Astrocyte (in vitro differentiated cells and primary cell): Measurements from ENCODE around the gene MGAT2. TPM values are rescaled to one million over a fixed set of nuclear protein-coding genes. Genes with fewer than 3 reads are reported as not detected.

Experiments
- DNase-seq: peaks from one replicate; pipeline ENCODE4 v3.0.0-alpha.2; 2010; ENCODE audit warnings: low read depth
- FAIRE-seq: peaks from 2 replicates; lab custom pipeline; 2011; peaks lifted over from hg19 to GRCh38; lab: Jason Lieb, UNC
- H2AFZ ChIP-seq: 2 replicates; pipeline ENCODE4 v1.6.0; 2012; ENCODE audit warnings: low read depth, low read length, inconsistent platforms
- H3K27ac ChIP-seq: 2 replicates; pipeline ENCODE4 v1.5.1; 2011; ENCODE audit warnings: low read depth, low read length, inconsistent platforms
- H3K27me3 ChIP-seq: 2 replicates; pipeline ENCODE4 v1.6.0; 2011; ENCODE audit warnings: low read length, inconsistent platforms; ENCODE audit not compliant: insufficient read depth
- H3K36me3 ChIP-seq: 2 replicates; pipeline ENCODE4 v1.5.1; 2011; ENCODE audit warnings: low read length, inconsistent platforms; ENCODE audit not compliant: insufficient read depth
- H3K4me1 ChIP-seq: 2 replicates; pipeline ENCODE4 v1.5.1; 2011; ENCODE audit warnings: low read length, inconsistent platforms; ENCODE audit not compliant: insufficient read depth
- H3K4me2 ChIP-seq: 2 replicates; pipeline ENCODE4 v1.6.0; 2012; ENCODE audit warnings: low read length, inconsistent platforms
- H3K4me3 ChIP-seq: 2 replicates; pipeline ENCODE4 v1.5.1; 2011; ENCODE audit warnings: low read depth, mild to moderate bottlenecking, low read length, inconsistent platforms; ENCODE audit not compliant: insufficient read depth
- H3K79me2 ChIP-seq: 2 replicates; pipeline ENCODE4 v1.6.0; 2012; ENCODE audit warnings: mild to moderate bottlenecking, low read length, inconsistent platforms; ENCODE audit not compliant: insufficient read depth
- H3K9ac ChIP-seq: 2 replicates; pipeline ENCODE4 v1.6.0; 2012; ENCODE audit warnings: mild to moderate bottlenecking, low read length, inconsistent platforms
- H3K9me3 ChIP-seq: 2 replicates; pipeline ENCODE4 v1.5.1; 2012; ENCODE audit warnings: low read depth, mild to moderate bottlenecking, low read length, inconsistent platforms; ENCODE audit not compliant: insufficient read depth
- H4K20me1 ChIP-seq: 2 replicates; pipeline ENCODE4 v1.6.0; 2012; ENCODE audit warnings: low read length, inconsistent platforms; ENCODE audit not compliant: insufficient read depth
- H3K27ac Mint-ChIP-seq: one replicate; pipeline ENCODE4 v1.8.0; 2021; ENCODE audit warnings: mild to moderate bottlenecking, mixed read lengths; ENCODE audit not compliant: unreplicated experiment
- H3K27me3 Mint-ChIP-seq: one replicate; pipeline ENCODE4 v1.8.0; 2021; ENCODE audit warnings: low read depth, mixed read lengths; ENCODE audit not compliant: unreplicated experiment
- H3K36me3 Mint-ChIP-seq: one replicate; pipeline ENCODE4 v1.8.0; 2021; ENCODE audit warnings: low read depth, mixed read lengths; ENCODE audit not compliant: unreplicated experiment
- H3K4me1 Mint-ChIP-seq: one replicate; pipeline ENCODE4 v1.8.0; 2021; ENCODE audit warnings: low read depth, mixed read lengths; ENCODE audit not compliant: unreplicated experiment
- H3K4me3 Mint-ChIP-seq: one replicate; pipeline ENCODE4 v1.8.0; 2021; ENCODE audit warnings: mild to moderate bottlenecking, moderate library complexity, mixed read lengths; ENCODE audit not compliant: unreplicated experiment
- H3K9me3 Mint-ChIP-seq: one replicate; pipeline ENCODE4 v1.8.0; 2021; ENCODE audit warnings: mild to moderate bottlenecking, mixed read lengths; ENCODE audit not compliant: unreplicated experiment
- EZH2 ChIP-seq: IDR thresholded peaks from 2 replicates; pipeline ENCODE4 v1.6.1; 2012; ENCODE audit warnings: mild to moderate bottlenecking, low read length, inconsistent platforms; ENCODE audit not compliant: insufficient read depth
- total RNA-seq: library from RNA; stranded (reverse); gene quantifications from 2 replicates; pipeline ENCODE4 v1.2.1, GENCODE V29; 2021
- TF ChIP-seq, protein P1 (sequence below): IDR thresholded peaks from 2 replicates; pipeline ENCODE4 v1.5.1; 2011; ENCODE audit warnings: low read depth, mild to moderate bottlenecking, inconsistent platforms, low read length, moderate library complexity; ENCODE audit not compliant: insufficient read depth

The MGAT2 gene
- total RNA-seq, 1 donor from 2014 or later = 56.0 TPM

DNA sequence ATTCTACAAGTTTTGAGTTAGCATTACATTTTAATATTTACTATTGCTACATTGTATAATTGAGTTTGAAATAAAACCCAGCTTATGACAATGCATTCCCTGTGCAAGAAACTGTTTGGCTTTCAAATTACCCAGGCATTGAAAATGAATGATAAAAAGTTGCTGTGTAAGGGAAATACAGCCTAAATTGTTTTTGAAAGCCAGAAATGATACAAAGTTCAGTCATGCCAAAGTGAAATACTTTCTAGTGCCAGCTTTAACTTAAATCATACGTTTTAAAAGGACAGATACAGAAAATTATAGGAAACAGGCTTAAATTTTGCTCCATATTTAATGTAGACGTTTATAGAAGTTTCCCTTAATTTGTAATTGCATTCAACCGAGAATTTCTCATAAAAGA lies 2.8 kb downstream of the MGAT2 start:
- Mint-ChIP-seq H3K27ac (no peak overlapping the region), H3K4me1 (peaks cover 16% of the 10 kb centered on the region), H3K9me3 (no peaks in the 10 kb centered on the region), H3K4me3 (peak overlapping the region; percentile 98), H3K36me3 (peaks cover 8% of the 10 kb centered on the region), H3K27me3 (no peaks in the 10 kb centered on the region)
- no peaks in the 10 kb centered on the region for H3K27me3 ChIP-seq
- H3K27ac ChIP-seq = no peak overlapping the region
- H3K79me2 ChIP-seq = peaks cover 80% of the 10 kb centered on the region
- no peaks in the 10 kb centered on the region for H3K9me3 ChIP-seq
- DNase-seq (no peak), FAIRE-seq (no peak)
- H3K4me2 ChIP-seq = peak overlapping the region; percentile 99
- H4K20me1 ChIP-seq = peaks cover 53% of the 10 kb centered on the region
- peak overlapping the region; percentile 98 for H3K9ac ChIP-seq
- H2AFZ ChIP-seq = no peak overlapping the region
- peaks cover 20% of the 10 kb centered on the region for H3K4me1 ChIP-seq
- peak overlapping the region; percentile 98 for H3K4me3 ChIP-seq
- H3K36me3 ChIP-seq = peaks cover 11% of the 10 kb centered on the region
- TF ChIP-seq EZH2 = no peak
- TF ChIP-seq, protein P1, sequence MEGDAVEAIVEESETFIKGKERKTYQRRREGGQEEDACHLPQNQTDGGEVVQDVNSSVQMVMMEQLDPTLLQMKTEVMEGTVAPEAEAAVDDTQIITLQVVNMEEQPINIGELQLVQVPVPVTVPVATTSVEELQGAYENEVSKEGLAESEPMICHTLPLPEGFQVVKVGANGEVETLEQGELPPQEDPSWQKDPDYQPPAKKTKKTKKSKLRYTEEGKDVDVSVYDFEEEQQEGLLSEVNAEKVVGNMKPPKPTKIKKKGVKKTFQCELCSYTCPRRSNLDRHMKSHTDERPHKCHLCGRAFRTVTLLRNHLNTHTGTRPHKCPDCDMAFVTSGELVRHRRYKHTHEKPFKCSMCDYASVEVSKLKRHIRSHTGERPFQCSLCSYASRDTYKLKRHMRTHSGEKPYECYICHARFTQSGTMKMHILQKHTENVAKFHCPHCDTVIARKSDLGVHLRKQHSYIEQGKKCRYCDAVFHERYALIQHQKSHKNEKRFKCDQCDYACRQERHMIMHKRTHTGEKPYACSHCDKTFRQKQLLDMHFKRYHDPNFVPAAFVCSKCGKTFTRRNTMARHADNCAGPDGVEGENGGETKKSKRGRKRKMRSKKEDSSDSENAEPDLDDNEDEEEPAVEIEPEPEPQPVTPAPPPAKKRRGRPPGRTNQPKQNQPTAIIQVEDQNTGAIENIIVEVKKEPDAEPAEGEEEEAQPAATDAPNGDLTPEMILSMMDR = no peak

DNA sequence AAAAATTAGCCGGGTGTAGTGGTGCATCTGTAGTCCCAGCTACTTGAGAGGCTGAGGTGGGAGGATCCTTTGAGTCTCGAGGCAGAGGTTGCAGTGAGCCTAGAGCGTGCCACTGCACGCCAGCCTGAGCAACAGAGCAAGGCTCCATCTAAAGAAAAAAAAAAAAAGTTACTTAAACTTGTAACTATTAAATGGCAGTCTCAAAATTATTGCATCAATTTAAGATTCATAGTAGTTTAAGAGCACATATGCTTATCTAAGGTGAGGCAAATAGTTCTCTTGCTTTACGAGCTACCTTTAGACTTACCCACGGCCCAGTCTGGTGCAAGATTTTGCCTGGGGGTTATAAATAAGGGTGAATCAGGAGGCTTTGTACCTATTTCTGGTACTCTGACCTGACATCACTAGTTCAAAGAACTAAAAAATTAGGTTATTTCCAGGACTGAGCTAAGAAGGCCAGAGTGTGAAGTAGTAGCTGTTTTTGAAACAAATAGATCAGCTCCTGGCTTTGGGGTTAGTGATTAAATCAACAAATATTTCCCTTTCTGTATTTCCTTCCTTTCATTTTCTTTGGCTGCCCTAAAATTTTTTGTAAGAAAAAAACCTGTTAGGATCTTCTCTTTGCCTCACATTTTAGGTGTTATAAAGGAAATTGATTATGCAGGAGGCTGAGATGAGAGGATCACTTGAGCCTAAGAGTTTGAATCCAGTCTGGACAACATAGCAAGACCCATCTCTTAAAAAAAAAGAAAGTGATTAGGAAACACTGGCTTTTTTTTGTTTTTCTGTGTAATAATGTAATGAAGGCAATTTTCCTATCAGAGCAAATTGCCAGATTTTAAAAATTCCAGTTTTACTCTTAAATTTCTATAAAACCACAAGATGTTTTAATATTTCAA lies 3.6 kb downstream of the MGAT2 start:
- Histone ChIP-seq H3K27me3 (no peaks in the 10 kb centered on the region), H3K9ac (peak overlapping the region; percentile 15), H3K27ac (no peak overlapping the region), H3K36me3 (peaks cover 3% of the 10 kb centered on the region), H2AFZ (no peak overlapping the region), H3K79me2 (peaks cover 80% of the 10 kb centered on the region), H4K20me1 (peaks cover 55% of the 10 kb centered on the region), H3K4me3 (no peak overlapping the region), H3K4me1 (peaks cover 16% of the 10 kb centered on the region), H3K9me3 (no peaks in the 10 kb centered on the region), H3K4me2 (peak overlapping the region; percentile 99)
- DNase-seq (no peak), FAIRE-seq (no peak)
- Mint-ChIP-seq H3K9me3 (no peaks in the 10 kb centered on the region), H3K4me1 (peaks cover 10% of the 10 kb centered on the region), H3K27me3 (no peaks in the 10 kb centered on the region), H3K36me3 (peaks cover 3% of the 10 kb centered on the region), H3K4me3 (peak overlapping the region; percentile 98), H3K27ac (no peak overlapping the region)
- TF ChIP-seq EZH2 = no peak
- TF ChIP-seq, protein P1 = no peak
